Endothelial cell of umbilical vein (primary cell): ENCODE results near the gene GFER. TPM values are rescaled to one million over a fixed set of nuclear protein-coding genes. Genes with fewer than 3 reads are reported as not detected.

Experiments used
- BruUV-seq: library from RNA; stranded (reverse); fragments of 400-500 nt; replicated peaks from 2 replicates; lab custom pipeline; 2021; lab: Mats Ljungman, UMichigan
- CTCF ChIA-PET: fragments of 300-600, 350-600 bp; sonication (Branson Sonifier 250); formaldehyde crosslinking; loops from one replicate; lab custom pipeline; 2021; ENCODE audit warnings: antibody characterized with exemption, inconsistent platforms; lab: Charles Lee
- POLR2A ChIA-PET: fragments of 300-600, 350-600 bp; sonication (Branson Sonifier 250); formaldehyde crosslinking; loops from one replicate; lab custom pipeline; 2021; ENCODE audit warnings: antibody characterized with exemption, inconsistent platforms; lab: Charles Lee
- DNase-seq: peaks from one replicate; pipeline ENCODE4 v3.0.0-alpha.2; 2011; ENCODE audit warnings: low read depth, low spot score
- FAIRE-seq: peaks from 2 replicates; lab custom pipeline; 2011; peaks lifted over from hg19 to GRCh38; lab: Jason Lieb, UNC
- H2AFZ ChIP-seq: 2 replicates; pipeline ENCODE4 v1.6.0; 2012; ENCODE audit warnings: low read depth, low read length, control low read depth, inconsistent platforms
- H3K27ac ChIP-seq: 2 replicates; pipeline ENCODE4 v1.5.1; 2011; ENCODE audit warnings: low read depth, mild to moderate bottlenecking, control low read depth, low read length, moderate library complexity; ENCODE audit not compliant: insufficient read depth
- H3K27me3 ChIP-seq, 2 experiments: 2 replicates each; pipeline versions ENCODE4 v1.6.0 to v1.6.1; 2011; ENCODE audit warnings: low read length in 2 of 2, mixed read lengths in 1 of 2; ENCODE audit not compliant: control insufficient read depth in 2 of 2, insufficient read depth in 2 of 2
- H3K36me3 ChIP-seq, 2 experiments: 2 replicates in 1 of 2; 3 replicates in 1 of 2; pipeline ENCODE4 v1.5.1; 2011; ENCODE audit warnings: low read length in 2 of 2, mild to moderate bottlenecking in 1 of 2, moderate library complexity in 1 of 2; ENCODE audit not compliant: control insufficient read depth in 2 of 2, insufficient read depth in 2 of 2; ENCODE audit errors: extremely low read depth in 1 of 2
- H3K4me1 ChIP-seq: 3 replicates; pipeline ENCODE4 v1.5.1; 2011; ENCODE audit warnings: mild to moderate bottlenecking, low read length; ENCODE audit not compliant: control insufficient read depth, insufficient read depth; ENCODE audit errors: extremely low read depth
- H3K4me2 ChIP-seq: 2 replicates; pipeline ENCODE4 v1.6.1; 2011; ENCODE audit warnings: low read length, control low read depth, mixed read lengths; ENCODE audit not compliant: insufficient read depth
- H3K4me3 ChIP-seq, 3 experiments: fragments of 200-600 bp in 1 of 3; sonication (generic), shearing (Covaris generic) in 1 of 3; replicated peaks in 1 of 3; 2 replicates each; pipeline ENCODE4 v1.5.1; 2011 to 2016; ENCODE audit warnings: control low read depth in 3 of 3, low read length in 3 of 3, mild to moderate bottlenecking in 2 of 3, inconsistent platforms in 1 of 3, low read depth in 1 of 3, moderate library complexity in 1 of 3; ENCODE audit not compliant: insufficient read depth in 1 of 3
- H3K79me2 ChIP-seq: 2 replicates; pipeline ENCODE4 v1.6.0; 2012; ENCODE audit warnings: low read length, inconsistent platforms; ENCODE audit not compliant: control insufficient read depth, insufficient read depth
- H3K9ac ChIP-seq: replicated peaks from 2 replicates; pipeline ENCODE3; 2011; ENCODE audit warnings: low read length, control low read depth; ENCODE audit not compliant: insufficient read depth; ENCODE audit errors: extremely low read depth
- H3K9me1 ChIP-seq: replicated peaks from 3 replicates; pipeline ENCODE4 v1.6.0; 2011; ENCODE audit warnings: mild to moderate bottlenecking, low read length; ENCODE audit not compliant: control insufficient read depth, insufficient read depth; ENCODE audit errors: extremely low read depth
- H3K9me3 ChIP-seq: replicated peaks from 2 replicates; pipeline ENCODE4 v1.5.1; 2012; ENCODE audit warnings: low read length, inconsistent platforms; ENCODE audit not compliant: control insufficient read depth, insufficient read depth
- H4K20me1 ChIP-seq: replicated peaks from 2 replicates; pipeline ENCODE3; 2011; ENCODE audit warnings: mild to moderate bottlenecking, low read length; ENCODE audit not compliant: control insufficient read depth, insufficient read depth; ENCODE audit errors: extremely low read depth
- EZH2 ChIP-seq: IDR thresholded peaks from 2 replicates; pipeline ENCODE4 v1.6.1; 2012; ENCODE audit warnings: borderline replicate concordance, low read depth, mild to moderate bottlenecking, moderate library complexity, low read length, inconsistent platforms; ENCODE audit not compliant: severe bottlenecking
- GATA2 ChIP-seq: IDR thresholded peaks from 2 replicates; pipeline ENCODE4 v1.7.0; 2011; ENCODE audit warnings: low read depth, mild to moderate bottlenecking, moderate library complexity, mixed read lengths, low read length; ENCODE audit not compliant: insufficient read length, insufficient read depth
- JUN ChIP-seq: IDR thresholded peaks from 2 replicates; pipeline ENCODE4 v1.6.1; 2011; ENCODE audit warnings: borderline replicate concordance, low read depth; ENCODE audit not compliant: insufficient read length, insufficient read depth
- MYC ChIP-seq: IDR thresholded peaks from one replicate; pipeline ENCODE4 v1.6.1; 2011; ENCODE audit warnings: mild to moderate bottlenecking, low read depth, low read length
- POLR2AphosphoS5 ChIP-seq: IDR thresholded peaks from 2 replicates; pipeline ENCODE4 v1.6.1; 2012; ENCODE audit warnings: low read depth, mild to moderate bottlenecking, control low read depth, low read length, moderate library complexity; ENCODE audit not compliant: insufficient read depth
- dilution Hi-C: fragments of 300-500 bp; cut with MboI; formaldehyde crosslinking; loops from one replicate; pipeline ENCODE4 v1.15.0; 2019; ENCODE audit warnings: low sequenced_read_pairs; ENCODE audit not compliant: extremely low pct_ligation_motif_present
- intact Hi-C: fragments of 100-400 bp; cut with micrococcal nuclease; formaldehyde crosslinking; loops from one replicate; pipeline ENCODE4 v1.10.0; 2022
- polyA plus RNA-seq, 4 experiments: library from polyadenylated mRNA; depleted of rRNA in 3 of 4; stranded (reverse) in 3 of 4; unstranded in 1 of 4; fragments of >200 nt; gene quantifications; 2 replicates each; pipeline versions ENCODE4 v1.2.1 to v1.2.3, GENCODE V29; 2011 to 2012; ENCODE audit warnings: missing spikeins in 1 of 4
- total RNA-seq: library from RNA; stranded (reverse); gene quantifications from 2 replicates; pipeline ENCODE4 v1.2.3, GENCODE V29; 2021
- TF ChIP-seq, protein P1 (sequence below), 2 donors: IDR thresholded peaks; 1 replicate in 1 of 2; 2 replicates in 1 of 2; pipeline ENCODE4 v1.5.1; 2011; ENCODE audit warnings: low read length in 2 of 2, mild to moderate bottlenecking in 2 of 2, moderate library complexity in 2 of 2, control low read depth in 1 of 2, inconsistent platforms in 1 of 2, low read depth in 1 of 2; ENCODE audit not compliant: insufficient read depth in 1 of 2; ENCODE audit errors: extremely low read depth in 1 of 2

The GFER gene
- total and polyA plus RNA-seq, 2 donors (not counting 3 experiments of a cell fraction or from before 2014, with no cell fraction given), result 13.7 to 29.9 TPM

DNA sequence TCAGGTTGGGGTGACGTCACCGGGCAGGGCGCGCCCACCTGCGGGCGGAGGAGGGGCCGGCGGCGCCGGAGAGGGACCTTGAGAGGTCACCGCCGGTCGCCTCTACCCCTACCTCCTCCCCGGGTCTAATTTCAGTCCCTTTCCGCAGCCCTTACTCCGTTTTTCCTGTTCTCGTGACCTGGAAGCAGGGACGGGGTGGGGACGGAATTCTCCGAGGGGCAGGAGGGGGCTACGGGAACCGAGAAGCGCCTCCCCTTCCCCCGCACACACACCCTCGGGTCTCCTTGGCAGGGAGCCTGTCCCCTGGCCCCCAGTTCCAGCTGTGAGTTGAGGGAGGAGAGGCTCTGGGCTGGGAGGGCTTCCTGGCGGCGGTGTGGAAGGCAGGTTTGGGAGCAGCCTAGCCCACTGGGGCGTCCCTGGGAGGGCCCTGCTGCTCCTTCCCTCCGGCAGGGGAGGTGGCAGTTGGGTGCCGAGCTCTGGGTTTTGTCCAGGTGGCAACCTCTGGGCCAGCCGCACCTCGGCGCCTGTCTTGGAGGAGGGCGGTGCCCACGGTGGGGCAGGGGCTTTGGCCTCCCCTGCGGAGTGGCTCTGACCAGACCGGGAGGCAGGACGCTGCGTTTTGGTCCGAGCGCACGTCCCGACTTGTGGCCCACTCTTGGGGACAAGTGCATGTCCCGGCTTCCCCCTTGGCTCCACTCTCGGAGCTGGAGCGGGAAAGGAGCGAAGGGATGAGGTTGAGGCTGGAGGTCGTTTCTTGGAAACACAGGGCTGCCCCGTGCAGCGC lies 6.5 kb downstream of the GFER start:
- intact Hi-C loops, result no loop called here
- TF ChIP-seq POLR2AphosphoS5, result no peak
- TF ChIP-seq EZH2, result peak; percentile 87
- TF ChIP-seq, protein P1, sequence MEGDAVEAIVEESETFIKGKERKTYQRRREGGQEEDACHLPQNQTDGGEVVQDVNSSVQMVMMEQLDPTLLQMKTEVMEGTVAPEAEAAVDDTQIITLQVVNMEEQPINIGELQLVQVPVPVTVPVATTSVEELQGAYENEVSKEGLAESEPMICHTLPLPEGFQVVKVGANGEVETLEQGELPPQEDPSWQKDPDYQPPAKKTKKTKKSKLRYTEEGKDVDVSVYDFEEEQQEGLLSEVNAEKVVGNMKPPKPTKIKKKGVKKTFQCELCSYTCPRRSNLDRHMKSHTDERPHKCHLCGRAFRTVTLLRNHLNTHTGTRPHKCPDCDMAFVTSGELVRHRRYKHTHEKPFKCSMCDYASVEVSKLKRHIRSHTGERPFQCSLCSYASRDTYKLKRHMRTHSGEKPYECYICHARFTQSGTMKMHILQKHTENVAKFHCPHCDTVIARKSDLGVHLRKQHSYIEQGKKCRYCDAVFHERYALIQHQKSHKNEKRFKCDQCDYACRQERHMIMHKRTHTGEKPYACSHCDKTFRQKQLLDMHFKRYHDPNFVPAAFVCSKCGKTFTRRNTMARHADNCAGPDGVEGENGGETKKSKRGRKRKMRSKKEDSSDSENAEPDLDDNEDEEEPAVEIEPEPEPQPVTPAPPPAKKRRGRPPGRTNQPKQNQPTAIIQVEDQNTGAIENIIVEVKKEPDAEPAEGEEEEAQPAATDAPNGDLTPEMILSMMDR (IDR thresholded peaks at IDR 0.05; ENCODE audit: extremely low read depth in 1 of 2, insufficient read depth in 1 of 2, low read depth in 1 of 2, low read length in 2 of 2), result no peak
- TF ChIP-seq MYC, result no peak
- TF ChIP-seq JUN, result no peak
- no peak for TF ChIP-seq GATA2
- no peak overlapping the region for H3K9ac ChIP-seq
- H3K27me3 ChIP-seq, result peaks cover 23 to 24% of the 10 kb centered on the region in 2 experiments
- no peaks in the 10 kb centered on the region for H3K79me2 ChIP-seq
- peaks cover 7% of the 10 kb centered on the region for H3K4me1 ChIP-seq
- no peak for DNase-seq
- ChIA-PET POLR2A (no interaction called here), CTCF (interaction anchor here (2.5 to 3.9 kb wide), 2 partner anchors 12 to 150 kb away, joined by 9 to 23 read pairs; no protein-coding TSS in a partner anchor)
- dilution Hi-C loops, result no loop called here
- no peak for FAIRE-seq
- H3K9me3 ChIP-seq, result no peaks in the 10 kb centered on the region
- BruUV-seq, result no TSS peak
- H3K9me1 ChIP-seq, result no peaks in the 10 kb centered on the region
- no peak overlapping the region for H2AFZ ChIP-seq
- H3K4me2 ChIP-seq, result no peak overlapping the region
- no peaks in the 10 kb centered on the region for H4K20me1 ChIP-seq
- H3K4me3 ChIP-seq, result no peak overlapping the region
- no peak overlapping the region for H3K27ac ChIP-seq
- H3K36me3 ChIP-seq, result peaks cover 0 to 7% of the 10 kb centered on the region in 2 experiments
